GM21528 (cell line): ENCODE results near the gene DGKB.

Experiments
- ATAC-seq: cut with Tn5 transposase; IDR thresholded peaks from one replicate; pipeline ENCODE4 v1.9.1; 2021; ENCODE audit warnings: mild to moderate bottlenecking, moderate library complexity; ENCODE audit not compliant: unreplicated experiment, low FRiP score

The DGKB gene

DNA sequence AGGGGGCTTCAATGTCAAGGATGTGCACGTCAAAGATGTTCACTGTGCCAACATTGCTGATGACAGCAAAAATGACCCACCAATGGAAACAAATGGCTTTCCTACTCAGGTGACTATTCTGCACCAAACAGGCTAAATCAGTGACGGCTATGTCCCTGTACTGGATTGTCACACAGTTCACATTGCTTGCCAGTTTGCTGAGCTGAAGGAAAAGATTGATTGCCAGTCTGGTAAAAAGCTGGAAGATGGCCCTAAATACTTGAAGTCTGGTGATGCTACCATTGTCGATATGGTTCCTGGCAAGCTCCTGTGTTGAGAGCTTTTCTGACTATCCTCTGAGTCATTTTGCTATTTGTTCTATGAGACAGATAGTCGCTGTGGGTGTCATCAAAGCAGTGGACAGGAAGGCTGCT is 710.9 kb downstream of the DGKB start:
- ATAC-seq: no peak

GRCh38 chr7:14184292-14184864 is 718.2 kb downstream of the DGKB start:
- ATAC-seq: no peak

GRCh38 chr7:14179781-14180180 is 722.8 kb downstream of the DGKB start:
- ATAC-seq: no peak

DNA sequence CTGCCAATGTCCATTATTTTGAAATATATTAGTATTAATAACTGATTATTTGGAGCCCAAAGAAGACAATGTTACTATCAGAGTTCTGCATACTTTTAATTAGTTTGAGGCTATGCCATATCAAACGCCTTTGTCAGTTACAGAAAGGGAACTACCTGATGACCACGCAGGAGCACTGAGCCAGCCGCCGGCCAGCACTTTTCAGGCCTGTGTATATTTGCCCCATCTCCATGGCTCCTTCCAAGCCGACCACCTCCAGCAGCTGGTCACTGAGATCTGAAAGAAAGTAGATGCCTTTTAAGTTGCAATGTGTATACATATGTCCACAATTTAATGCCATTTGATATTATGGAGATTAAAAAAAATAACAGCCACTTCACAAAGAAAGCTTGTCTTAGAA is 724.7 kb downstream of the DGKB start:
- no peak for ATAC-seq

GRCh38 chr7:14170872-14171271 is 731.7 kb downstream of the DGKB start:
- no peak for ATAC-seq

DNA sequence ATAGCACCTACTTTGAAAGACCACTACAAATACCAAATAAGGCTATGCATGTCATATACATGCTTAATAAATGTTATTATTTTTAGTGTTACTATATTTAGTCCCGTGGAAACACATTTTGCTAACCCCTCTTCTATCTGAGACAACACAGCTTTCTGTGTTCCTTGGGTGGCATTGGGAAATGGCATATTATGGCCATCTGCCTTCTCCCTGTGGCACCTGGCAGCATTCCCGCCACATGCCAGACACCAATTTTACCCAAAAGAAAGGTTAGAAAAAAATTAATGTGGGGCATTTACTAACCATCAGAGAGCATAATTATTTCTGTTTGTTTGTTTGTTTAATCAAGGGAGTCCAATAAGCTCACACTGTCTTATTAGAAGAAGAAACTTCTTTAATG is 744.4 kb downstream of the DGKB start:
- ATAC-seq: no peak

DNA sequence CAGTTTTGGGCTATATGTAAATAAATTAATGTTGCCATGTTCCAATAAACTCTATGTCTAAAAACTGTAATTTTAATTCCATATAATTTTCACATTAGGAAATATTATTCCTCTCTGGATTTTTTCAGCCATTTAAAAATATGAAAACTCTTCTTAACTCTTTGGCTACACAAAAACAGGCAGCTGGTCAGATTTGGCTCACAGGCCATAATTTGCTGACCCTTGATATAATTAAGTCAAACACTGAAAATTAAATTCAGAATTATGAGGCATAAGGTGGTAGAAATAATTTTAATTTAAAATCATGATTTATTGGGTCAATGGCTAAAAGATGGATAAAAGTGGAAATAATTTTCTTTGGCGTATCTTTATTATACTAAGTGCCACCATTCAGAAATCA is 746.1 kb downstream of the DGKB start:
- no peak for ATAC-seq

DNA sequence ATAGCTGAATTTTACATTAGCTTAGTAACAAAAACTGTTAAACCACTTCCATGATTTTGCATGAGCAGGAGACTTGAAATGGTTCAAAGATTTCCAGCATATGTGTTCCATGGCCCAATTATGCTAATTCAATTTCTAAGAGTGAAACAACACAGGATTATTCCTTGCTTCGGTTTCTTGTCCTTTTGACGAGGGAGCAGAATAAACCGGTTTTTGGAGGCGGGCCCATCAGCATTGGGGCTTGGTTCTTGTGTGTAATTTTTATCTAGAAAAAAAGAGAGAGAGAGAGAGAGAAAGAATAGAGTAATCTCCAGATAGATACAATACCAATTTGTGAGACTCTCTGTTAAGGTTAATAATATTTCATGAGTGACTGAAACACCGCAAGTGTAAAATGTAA is 753.6 kb downstream of the DGKB start:
- ATAC-seq: no peak

GRCh38 chr7:14147532-14147931 is 755.0 kb downstream of the DGKB start:
- ATAC-seq: no peak

GRCh38 chr7:14144538-14144937 is 758.0 kb downstream of the DGKB start:
- no peak for ATAC-seq

- no peak for ATAC-seq
Measured at GRCh38 chr7:14144109-14144508, 758.4 kb downstream of the DGKB start.

DNA sequence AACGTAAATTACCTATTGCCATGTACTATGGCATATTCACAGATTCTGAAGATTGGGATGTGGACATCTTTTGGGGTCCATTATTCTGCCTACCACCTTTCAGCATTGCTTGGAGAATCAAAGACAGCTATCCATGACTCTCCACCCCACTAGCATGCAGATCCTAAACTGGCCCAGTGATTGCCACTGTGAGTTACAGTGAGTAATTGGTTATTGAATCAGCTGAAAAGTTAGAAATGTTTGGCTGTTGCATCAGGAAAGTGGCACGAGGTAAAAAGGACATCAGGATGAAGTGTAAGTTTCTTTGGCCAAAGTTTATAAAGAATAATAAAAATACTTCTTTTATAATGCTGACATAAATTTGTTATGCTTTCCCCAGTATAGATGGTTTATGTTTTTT is 764.9 kb downstream of the DGKB start:
- no peak for ATAC-seq

GRCh38 chr7:14133752-14134151 is 768.8 kb downstream of the DGKB start:
- ATAC-seq: no peak

- ATAC-seq: no peak
Measured at GRCh38 chr7:14125998-14126397, 776.6 kb downstream of the DGKB start.

DNA sequence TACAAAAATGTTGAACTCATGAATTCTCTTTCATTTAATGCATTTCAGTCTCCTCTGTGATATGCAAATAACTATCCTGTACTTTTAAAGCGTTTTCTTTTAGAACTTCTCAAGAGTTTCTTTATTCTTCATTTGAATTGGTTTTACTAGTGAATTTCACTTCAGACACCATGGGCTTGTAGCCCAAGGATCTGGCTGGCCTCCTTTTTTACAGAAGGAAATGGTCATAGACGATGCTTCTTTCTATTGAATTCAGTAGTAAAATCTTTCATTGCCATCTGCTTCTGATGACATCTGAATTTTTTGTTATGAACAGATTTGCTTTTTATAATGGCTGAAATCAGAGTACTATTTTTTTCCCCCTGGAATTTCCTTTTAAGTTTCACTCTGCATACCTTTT is 777.8 kb downstream of the DGKB start:
- ATAC-seq: no peak

- ATAC-seq: no peak
Measured at GRCh38 chr7:14123923-14124322, 778.6 kb downstream of the DGKB start.

DNA sequence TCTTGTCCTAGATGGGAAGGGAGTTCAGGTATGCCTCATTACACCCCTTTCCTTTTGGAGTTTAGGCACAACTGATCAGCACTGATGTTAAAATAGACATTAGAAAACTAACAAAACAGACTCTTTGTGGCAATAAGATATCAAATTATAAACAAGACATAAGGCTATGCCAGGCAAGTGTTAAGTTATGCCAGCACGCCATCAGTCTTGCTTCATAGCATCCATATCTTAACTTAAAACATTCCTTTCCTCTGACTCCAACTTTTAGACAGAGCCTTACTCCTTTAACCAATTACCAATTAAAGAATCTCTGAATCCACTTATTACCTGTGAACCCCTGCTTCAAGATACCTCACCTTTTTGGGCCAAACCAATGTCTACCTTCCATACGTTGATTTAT is 786.9 kb downstream of the DGKB start:
- no peak for ATAC-seq

DNA sequence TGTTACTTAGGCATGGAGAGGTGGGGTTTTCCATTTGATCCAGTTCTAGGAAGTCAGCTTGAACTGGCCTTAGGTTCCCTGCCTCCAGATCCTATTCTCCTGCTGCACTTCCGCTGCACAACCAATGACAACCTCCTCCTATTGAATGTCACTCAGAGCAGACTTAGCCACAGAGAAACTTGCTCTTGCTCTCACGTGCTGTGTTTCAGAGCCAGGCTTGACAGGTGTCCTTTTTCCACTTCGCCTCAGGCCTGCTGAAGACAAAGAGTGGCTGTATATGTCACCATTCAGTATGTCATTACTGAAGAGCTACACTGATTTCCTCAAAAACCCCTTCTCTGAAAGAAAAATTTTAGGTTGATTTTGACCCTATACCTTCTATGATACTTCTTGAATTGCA is 797.7 kb downstream of the DGKB start:
- ATAC-seq: no peak

GRCh38 chr7:14096159-14096558 is 806.4 kb downstream of the DGKB start:
- ATAC-seq: no peak

GRCh38 chr7:14095233-14095950 is 807.2 kb downstream of the DGKB start:
- ATAC-seq: no peak
